ENCODE data around the gene GPR33.

DNA sequence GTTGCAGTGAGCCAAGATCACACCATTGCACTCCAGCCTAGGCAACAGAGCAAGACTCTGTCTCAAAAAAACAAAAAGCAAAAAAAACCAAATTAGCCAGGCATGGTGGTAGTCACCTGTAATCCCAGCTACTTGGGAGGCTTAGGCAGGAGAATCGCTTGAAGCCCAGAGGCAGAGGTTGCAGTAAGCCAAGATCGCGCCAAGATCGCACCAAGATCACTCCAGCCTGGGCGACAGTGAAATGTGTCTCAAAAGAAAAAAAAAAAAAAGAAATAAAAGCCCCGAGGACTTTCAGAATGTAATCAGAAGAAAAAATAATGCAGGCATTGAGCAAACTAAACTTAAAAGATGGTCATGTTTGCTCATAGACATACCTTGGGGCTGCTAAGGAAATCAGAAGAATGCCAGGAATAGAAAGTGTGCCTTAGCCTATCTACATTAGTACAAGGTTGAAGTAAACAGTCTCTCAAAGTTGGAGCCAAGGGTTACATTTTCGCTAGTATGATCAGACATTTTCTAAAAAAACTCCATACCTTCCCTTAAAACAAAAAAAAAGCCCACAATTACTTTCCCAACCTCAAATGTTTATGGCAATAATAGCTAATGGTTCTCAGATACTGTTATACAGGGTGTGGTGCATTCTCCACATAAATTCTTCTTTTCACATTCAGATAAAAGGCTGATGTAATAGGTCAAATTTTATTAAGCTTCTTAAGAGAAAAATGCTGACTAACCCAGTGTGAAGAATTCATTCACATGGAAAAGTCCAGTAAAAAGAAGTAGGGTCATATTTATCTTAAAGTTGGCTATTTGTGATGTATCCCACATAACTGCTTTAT lies 46.3 kb downstream of the GPR33 start:
- TF ChIP-seq EZH2 (IDR thresholded peaks at IDR 0.05; ENCODE audit: low read length, missing control alignments) = no peak
- TF ChIP-seq, protein P1, sequence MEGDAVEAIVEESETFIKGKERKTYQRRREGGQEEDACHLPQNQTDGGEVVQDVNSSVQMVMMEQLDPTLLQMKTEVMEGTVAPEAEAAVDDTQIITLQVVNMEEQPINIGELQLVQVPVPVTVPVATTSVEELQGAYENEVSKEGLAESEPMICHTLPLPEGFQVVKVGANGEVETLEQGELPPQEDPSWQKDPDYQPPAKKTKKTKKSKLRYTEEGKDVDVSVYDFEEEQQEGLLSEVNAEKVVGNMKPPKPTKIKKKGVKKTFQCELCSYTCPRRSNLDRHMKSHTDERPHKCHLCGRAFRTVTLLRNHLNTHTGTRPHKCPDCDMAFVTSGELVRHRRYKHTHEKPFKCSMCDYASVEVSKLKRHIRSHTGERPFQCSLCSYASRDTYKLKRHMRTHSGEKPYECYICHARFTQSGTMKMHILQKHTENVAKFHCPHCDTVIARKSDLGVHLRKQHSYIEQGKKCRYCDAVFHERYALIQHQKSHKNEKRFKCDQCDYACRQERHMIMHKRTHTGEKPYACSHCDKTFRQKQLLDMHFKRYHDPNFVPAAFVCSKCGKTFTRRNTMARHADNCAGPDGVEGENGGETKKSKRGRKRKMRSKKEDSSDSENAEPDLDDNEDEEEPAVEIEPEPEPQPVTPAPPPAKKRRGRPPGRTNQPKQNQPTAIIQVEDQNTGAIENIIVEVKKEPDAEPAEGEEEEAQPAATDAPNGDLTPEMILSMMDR (conservative IDR thresholded peaks at IDR 0.05 in 1 of 2, IDR thresholded peaks at IDR 0.05 in 1 of 2; ENCODE audit: low read depth in 1 of 2, low read length in 2 of 2) = no peak

Measured in fibroblast of lung (primary cell).